ENCODE measurements around the gene EIF1AX.

EIF1AX gene

GRCh38 chrX:20124964-20125363, 16.7 kb downstream of the EIF1AX start:
- DNase-seq, result no peak

- DNase-seq, result no peak
Measured at GRCh38 chrX:20118065-20118824, 23.4 kb downstream of the EIF1AX start.

GRCh38 chrX:20116577-20117240, 24.9 kb downstream of the EIF1AX start, which contains the start of gene MAP7D2:
Gene MAP7D2, minus strand, starts transcription at chrX:20116907. Its CDS starts 28 bp downstream, at chrX:20116879.
- no peak for DNase-seq

- no peak for DNase-seq
Measured at GRCh38 chrX:20116087-20116576, 25.5 kb downstream of the EIF1AX start.

GRCh38 chrX:20112022-20112774, 29.4 kb downstream of the EIF1AX start:
- DNase-seq, result no peak

GRCh38 chrX:20111271-20111670, 30.4 kb downstream of the EIF1AX start:
- DNase-seq, result no peak

GRCh38 chrX:20101934-20102581, 39.6 kb downstream of the EIF1AX start:
- DNase-seq, result no peak

- no peak for DNase-seq
Measured at GRCh38 chrX:20091499-20091898, 50.1 kb downstream of the EIF1AX start.

- DNase-seq, result no peak
Measured at GRCh38 chrX:20089845-20090244, 51.8 kb downstream of the EIF1AX start.

GRCh38 chrX:20080277-20080676, 61.4 kb downstream of the EIF1AX start:
- DNase-seq, result no peak
